Measurements from ENCODE around the gene GIMAP7. TPM values are rescaled to one million over a fixed set of nuclear protein-coding genes. Genes with fewer than 3 reads are reported as not detected.

The GIMAP7 gene
- polyA plus RNA-seq, 1 of the 3 experiments (the other 2 are of a cell fraction) = not detected

DNA sequence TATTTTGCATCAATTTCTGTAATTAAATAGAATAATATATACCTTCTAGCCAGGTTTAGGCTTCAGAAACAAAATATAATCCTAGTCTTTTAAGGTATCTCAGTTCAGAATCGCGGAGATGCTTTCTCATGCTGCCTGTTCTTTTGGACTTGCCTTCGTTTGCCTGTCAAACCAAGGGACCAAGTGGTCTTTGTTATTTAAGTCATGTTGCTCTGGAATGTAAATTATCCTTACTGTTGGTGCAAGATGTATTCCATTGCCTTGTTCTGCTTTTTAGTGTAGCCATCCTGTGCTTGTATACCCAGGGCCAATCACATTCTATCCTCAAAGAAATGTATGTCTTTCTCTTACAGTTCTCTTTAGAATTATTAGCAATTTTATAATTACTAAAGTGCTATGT, 51.5 kb downstream of the GIMAP7 start:
- Histone ChIP-seq H3K4me3 (ENCODE audit: low read depth in 2 of 2, low read length in 1 of 2) (no peak overlapping the region), H3K27me3 (ENCODE audit: insufficient read depth) (no peaks in the 10 kb centered on the region), H3K36me3 (replicated peaks in 1 of 2; ENCODE audit: control insufficient read depth in 1 of 2, insufficient read depth in 2 of 2, low read length in 1 of 2) (no peaks in the 10 kb centered on the region), H3K9ac (no peak overlapping the region), H3K4me1 (ENCODE audit: control insufficient read depth in 1 of 2, insufficient read depth in 2 of 2, low read depth in 1 of 2, low read length in 1 of 2) (no peaks in the 10 kb centered on the region), H2AFZ (ENCODE audit: low read depth) (no peak overlapping the region), H3K79me2 (ENCODE audit: insufficient read depth) (no peaks in the 10 kb centered on the region), H4K20me1 (ENCODE audit: insufficient read depth) (no peaks in the 10 kb centered on the region), H3K9me3 (no peaks in the 10 kb centered on the region), H3K4me2 (no peak overlapping the region), H3K9me2 (no peaks in the 10 kb centered on the region), H3K27ac (ENCODE audit: low read depth in 2 of 2, low read length in 1 of 2) (no peak overlapping the region), H3F3A (replicated peaks; ENCODE audit: insufficient read depth) (no peaks in the 10 kb centered on the region)
- ChIA-PET CTCF (no interaction called here), POLR2A (no interaction called here)
- DNase-seq = no peak
- TF ChIP-seq, protein P1, sequence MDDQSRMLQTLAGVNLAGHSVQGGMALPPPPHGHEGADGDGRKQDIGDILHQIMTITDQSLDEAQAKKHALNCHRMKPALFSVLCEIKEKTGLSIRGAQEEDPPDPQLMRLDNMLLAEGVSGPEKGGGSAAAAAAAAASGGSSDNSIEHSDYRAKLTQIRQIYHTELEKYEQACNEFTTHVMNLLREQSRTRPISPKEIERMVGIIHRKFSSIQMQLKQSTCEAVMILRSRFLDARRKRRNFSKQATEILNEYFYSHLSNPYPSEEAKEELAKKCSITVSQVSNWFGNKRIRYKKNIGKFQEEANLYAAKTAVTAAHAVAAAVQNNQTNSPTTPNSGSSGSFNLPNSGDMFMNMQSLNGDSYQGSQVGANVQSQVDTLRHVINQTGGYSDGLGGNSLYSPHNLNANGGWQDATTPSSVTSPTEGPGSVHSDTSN (IDR thresholded peaks at IDR 0.05) = no peak
- TF ChIP-seq RCOR1 (IDR thresholded peaks at IDR 0.05; ENCODE audit: low read length) (no peak), GABPA (IDR thresholded peaks at IDR 0.05; ENCODE audit: low read depth) (no peak), NRF1 (IDR thresholded peaks at IDR 0.05; ENCODE audit: low read depth, low read length) (no peak), FOXJ3 (CRISPR knock-in tag; IDR thresholded peaks at IDR 0.05) (no peak), EZH2phosphoT487 (IDR thresholded peaks at IDR 0.05; ENCODE audit: borderline replicate concordance, low read depth) (no peak)
- TF ChIP-seq, protein P2, sequence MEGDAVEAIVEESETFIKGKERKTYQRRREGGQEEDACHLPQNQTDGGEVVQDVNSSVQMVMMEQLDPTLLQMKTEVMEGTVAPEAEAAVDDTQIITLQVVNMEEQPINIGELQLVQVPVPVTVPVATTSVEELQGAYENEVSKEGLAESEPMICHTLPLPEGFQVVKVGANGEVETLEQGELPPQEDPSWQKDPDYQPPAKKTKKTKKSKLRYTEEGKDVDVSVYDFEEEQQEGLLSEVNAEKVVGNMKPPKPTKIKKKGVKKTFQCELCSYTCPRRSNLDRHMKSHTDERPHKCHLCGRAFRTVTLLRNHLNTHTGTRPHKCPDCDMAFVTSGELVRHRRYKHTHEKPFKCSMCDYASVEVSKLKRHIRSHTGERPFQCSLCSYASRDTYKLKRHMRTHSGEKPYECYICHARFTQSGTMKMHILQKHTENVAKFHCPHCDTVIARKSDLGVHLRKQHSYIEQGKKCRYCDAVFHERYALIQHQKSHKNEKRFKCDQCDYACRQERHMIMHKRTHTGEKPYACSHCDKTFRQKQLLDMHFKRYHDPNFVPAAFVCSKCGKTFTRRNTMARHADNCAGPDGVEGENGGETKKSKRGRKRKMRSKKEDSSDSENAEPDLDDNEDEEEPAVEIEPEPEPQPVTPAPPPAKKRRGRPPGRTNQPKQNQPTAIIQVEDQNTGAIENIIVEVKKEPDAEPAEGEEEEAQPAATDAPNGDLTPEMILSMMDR (IDR thresholded peaks at IDR 0.05) = no peak
- WGBS (ENCODE audit: low lambda C conversion rate) = 5% methylated on average over 3 of the region's 3 CpGs

DNA sequence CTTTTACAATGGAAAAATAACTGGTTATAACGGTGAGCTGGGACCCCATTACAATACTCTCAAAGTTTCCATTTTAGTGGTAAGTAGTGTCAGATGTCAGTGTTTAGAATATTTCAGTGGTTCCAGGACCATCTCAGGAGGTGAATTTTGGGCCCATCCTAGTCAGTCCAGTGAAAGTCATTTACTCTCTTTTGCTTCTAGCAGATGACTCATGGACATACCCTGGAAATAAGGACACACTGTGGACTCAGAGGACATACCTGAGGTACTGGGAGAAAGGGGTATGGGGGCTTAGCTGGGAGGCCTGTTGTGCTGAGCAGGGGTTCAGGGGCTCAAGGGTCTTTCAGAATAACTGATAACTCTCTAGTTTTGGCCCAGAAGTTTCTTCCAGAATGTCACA, 51.9 kb downstream of the GIMAP7 start:
- H3K9me3 ChIP-seq = no peaks in the 10 kb centered on the region
- H3K9me2 ChIP-seq = no peaks in the 10 kb centered on the region
- ChIA-PET POLR2A (no interaction called here), CTCF (interaction anchor here (1.8 kb wide), 1 partner anchor 117 kb away, joined by 4 read pairs; no protein-coding TSS in a partner anchor)
- no peaks in the 10 kb centered on the region for H3K4me1 ChIP-seq (ENCODE audit: control insufficient read depth in 1 of 2, insufficient read depth in 2 of 2, low read depth in 1 of 2, low read length in 1 of 2)
- no peak for TF ChIP-seq EZH2phosphoT487 (IDR thresholded peaks at IDR 0.05; ENCODE audit: borderline replicate concordance, low read depth)
- TF ChIP-seq, protein P3, sequence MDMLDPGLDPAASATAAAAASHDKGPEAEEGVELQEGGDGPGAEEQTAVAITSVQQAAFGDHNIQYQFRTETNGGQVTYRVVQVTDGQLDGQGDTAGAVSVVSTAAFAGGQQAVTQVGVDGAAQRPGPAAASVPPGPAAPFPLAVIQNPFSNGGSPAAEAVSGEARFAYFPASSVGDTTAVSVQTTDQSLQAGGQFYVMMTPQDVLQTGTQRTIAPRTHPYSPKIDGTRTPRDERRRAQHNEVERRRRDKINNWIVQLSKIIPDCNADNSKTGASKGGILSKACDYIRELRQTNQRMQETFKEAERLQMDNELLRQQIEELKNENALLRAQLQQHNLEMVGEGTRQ (IDR thresholded peaks at IDR 0.05; ENCODE audit: borderline replicate concordance, low read depth, low read length) = no peak
- no peak for TF ChIP-seq POLR2AphosphoS5 (IDR thresholded peaks at IDR 0.05; ENCODE audit: low read depth, low read length)
- TF ChIP-seq NFIC (IDR thresholded peaks at IDR 0.05; ENCODE audit: borderline replicate concordance) = no peak
- no peak for TF ChIP-seq MEF2A (IDR thresholded peaks at IDR 0.05; ENCODE audit: borderline replicate concordance, low read depth)
- no peak for TF ChIP-seq RFX5 (IDR thresholded peaks at IDR 0.05; ENCODE audit: low read length)
- no peaks in the 10 kb centered on the region for H3K36me3 ChIP-seq (replicated peaks in 1 of 2; ENCODE audit: control insufficient read depth in 1 of 2, insufficient read depth in 2 of 2, low read length in 1 of 2)
- H4K20me1 ChIP-seq (ENCODE audit: insufficient read depth) = no peaks in the 10 kb centered on the region
- H3K79me2 ChIP-seq (ENCODE audit: insufficient read depth) = no peaks in the 10 kb centered on the region
- H3K27ac ChIP-seq (ENCODE audit: low read depth in 2 of 2, low read length in 1 of 2) = no peak overlapping the region
- H3K27me3 ChIP-seq (ENCODE audit: insufficient read depth) = no peaks in the 10 kb centered on the region
- no peak overlapping the region for H3K4me2 ChIP-seq
- no peak overlapping the region for H3K9ac ChIP-seq
- H3K4me3 ChIP-seq (ENCODE audit: low read depth in 2 of 2, low read length in 1 of 2) = no peak overlapping the region
- H2AFZ ChIP-seq (ENCODE audit: low read depth) = no peak overlapping the region
- no peak for DNase-seq
- H3F3A ChIP-seq (replicated peaks; ENCODE audit: insufficient read depth) = no peaks in the 10 kb centered on the region
- WGBS (ENCODE audit: low lambda C conversion rate) = 0% methylated on average over 1 of the region's 1 CpG

All from SK-N-SH (cell line).